SHP77 (cell line): ENCODE data around the gene GPR176.
"Not testable (repeated sequence)": the region's sequence is repeated elsewhere in the genome, so short reads cannot be mapped to it uniquely, and the experiment has no call there.

Experiments used
- DNase-seq, 2 experiments: peaks; one replicate each; lab custom pipeline; 2025; lab: John Stamatoyannopoulos, UW

Gene GPR176

GRCh38 chr15:39936187-39936586 lies 16.1 kb upstream of the GPR176 start:
- no peak for DNase-seq

GRCh38 chr15:39935241-39935640 lies 15.2 kb upstream of the GPR176 start:
- DNase-seq: no peak

GRCh38 chr15:39934397-39935071 lies 14.5 kb upstream of the GPR176 start:
- no peak for DNase-seq

GRCh38 chr15:39931615-39932014 lies 11.5 kb upstream of the GPR176 start:
- DNase-seq: no peak

GRCh38 chr15:39926526-39926925 lies 6.5 kb upstream of the GPR176 start:
- no peak for DNase-seq

- no peak for DNase-seq
Measured at GRCh38 chr15:39925112-39925842, 5.2 kb upstream of the GPR176 start.

- no peak for DNase-seq
Measured at GRCh38 chr15:39924437-39924836, 4.4 kb upstream of the GPR176 start.

GRCh38 chr15:39922462-39923092 lies 2.5 kb upstream of the GPR176 start:
- DNase-seq: no peak

- DNase-seq: no peak
Measured at GRCh38 chr15:39921274-39921638, 1.2 kb upstream of the GPR176 start.

GRCh38 chr15:39920510-39921273 lies 626 bp upstream of the GPR176 start:
- peak in 1 of 2 experiments; percentile 62 for DNase-seq

GRCh38 chr15:39919411-39919747 lies 687 bp downstream of the GPR176 start:
- DNase-seq: no peak

- DNase-seq: no peak
Measured at GRCh38 chr15:39918688-39919385, 1.2 kb downstream of the GPR176 start.

GRCh38 chr15:39914977-39915376 lies 5.1 kb downstream of the GPR176 start:
- DNase-seq: no peak

- no peak for DNase-seq
Measured at GRCh38 chr15:39909007-39909406, 11.1 kb downstream of the GPR176 start.

GRCh38 chr15:39908186-39908585 lies 11.9 kb downstream of the GPR176 start:
- no peak for DNase-seq

- DNase-seq: no peak
Measured at GRCh38 chr15:39907216-39907615, 12.8 kb downstream of the GPR176 start.

- no peak for DNase-seq
Measured at GRCh38 chr15:39904115-39904514, 16.0 kb downstream of the GPR176 start.

GRCh38 chr15:39898317-39898716 lies 21.7 kb downstream of the GPR176 start:
- no peak for DNase-seq

- DNase-seq: no peak
Measured at GRCh38 chr15:39896846-39897245, 23.2 kb downstream of the GPR176 start.

- DNase-seq: no peak
Measured at GRCh38 chr15:39896101-39896500, 24.0 kb downstream of the GPR176 start.

GRCh38 chr15:39893051-39893450 lies 27.0 kb downstream of the GPR176 start:
- not testable (repeated sequence) for DNase-seq

GRCh38 chr15:39892418-39892817 lies 27.6 kb downstream of the GPR176 start:
- DNase-seq: no peak
